Embryonic facial prominence (tissue), 1 donor: ENCODE data around the gene GPX1.

Experiments
- DNase-seq: peaks from one replicate; pipeline ENCODE4 v3.0.0-alpha.2; 2016; ENCODE audit errors: extremely low spot score

The GPX1 gene

GRCh38 chr3:49311283-49311682 is 46.9 kb downstream of the GPX1 start:
- no peak for DNase-seq

- DNase-seq: no peak
Observed at GRCh38 chr3:49310677-49311076, 47.5 kb downstream of the GPX1 start.
